ENCODE measurements around the gene HS3ST5.

Gene HS3ST5

DNA sequence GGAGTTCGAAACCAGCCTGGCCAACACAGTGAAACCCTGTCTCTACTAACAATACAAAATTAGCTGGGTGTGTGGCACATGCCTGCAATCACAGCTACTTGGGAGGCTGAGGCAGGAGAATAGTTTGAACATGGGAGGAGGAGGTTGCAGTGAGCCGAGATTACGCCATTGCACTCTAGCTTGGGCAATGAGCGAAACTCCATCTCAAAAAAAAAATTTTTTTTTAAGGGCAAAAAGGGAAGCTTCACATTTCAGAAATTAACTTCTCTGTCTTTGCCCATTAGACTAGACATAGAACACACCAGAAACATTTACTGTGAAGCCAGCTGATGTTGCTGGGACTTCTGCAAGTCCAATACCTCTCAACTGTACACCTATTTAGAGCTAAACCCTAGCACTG lies 281.1 kb downstream of the HS3ST5 start:
- DNase-seq (ENCODE audit: low read depth): no peak
- no peak overlapping the region for H3K4me3 ChIP-seq (ENCODE audit: control insufficient read depth, low read depth, low read length)
- TF ChIP-seq, protein P1, sequence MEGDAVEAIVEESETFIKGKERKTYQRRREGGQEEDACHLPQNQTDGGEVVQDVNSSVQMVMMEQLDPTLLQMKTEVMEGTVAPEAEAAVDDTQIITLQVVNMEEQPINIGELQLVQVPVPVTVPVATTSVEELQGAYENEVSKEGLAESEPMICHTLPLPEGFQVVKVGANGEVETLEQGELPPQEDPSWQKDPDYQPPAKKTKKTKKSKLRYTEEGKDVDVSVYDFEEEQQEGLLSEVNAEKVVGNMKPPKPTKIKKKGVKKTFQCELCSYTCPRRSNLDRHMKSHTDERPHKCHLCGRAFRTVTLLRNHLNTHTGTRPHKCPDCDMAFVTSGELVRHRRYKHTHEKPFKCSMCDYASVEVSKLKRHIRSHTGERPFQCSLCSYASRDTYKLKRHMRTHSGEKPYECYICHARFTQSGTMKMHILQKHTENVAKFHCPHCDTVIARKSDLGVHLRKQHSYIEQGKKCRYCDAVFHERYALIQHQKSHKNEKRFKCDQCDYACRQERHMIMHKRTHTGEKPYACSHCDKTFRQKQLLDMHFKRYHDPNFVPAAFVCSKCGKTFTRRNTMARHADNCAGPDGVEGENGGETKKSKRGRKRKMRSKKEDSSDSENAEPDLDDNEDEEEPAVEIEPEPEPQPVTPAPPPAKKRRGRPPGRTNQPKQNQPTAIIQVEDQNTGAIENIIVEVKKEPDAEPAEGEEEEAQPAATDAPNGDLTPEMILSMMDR (IDR thresholded peaks at IDR 0.05; ENCODE audit: control insufficient read depth, insufficient read depth, low read depth, low read length, missing control alignments): no peak

DNA sequence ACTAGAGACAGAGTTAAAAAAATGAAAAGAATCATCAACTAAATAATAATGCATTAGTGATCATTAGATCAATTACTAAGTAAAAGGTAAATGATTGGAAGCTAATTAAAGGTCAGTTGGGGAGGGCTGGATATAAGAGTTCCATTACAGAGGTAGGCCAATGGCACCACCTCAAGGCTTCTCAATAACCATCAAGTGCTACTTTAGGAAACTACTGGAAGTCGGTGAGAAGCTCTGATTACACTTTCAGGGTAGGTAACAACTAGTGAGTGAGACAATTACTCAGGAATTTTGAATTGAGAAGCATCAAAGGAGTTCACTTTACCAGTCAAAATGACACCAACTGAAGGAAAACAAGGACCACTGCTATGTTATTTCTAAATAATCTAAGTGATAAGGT lies 281.7 kb downstream of the HS3ST5 start:
- TF ChIP-seq, protein P1 (IDR thresholded peaks at IDR 0.05; ENCODE audit: control insufficient read depth, insufficient read depth, low read depth, low read length, missing control alignments): no peak
- DNase-seq (ENCODE audit: low read depth): no peak
- no peak overlapping the region for H3K4me3 ChIP-seq (ENCODE audit: control insufficient read depth, low read depth, low read length)

DNA sequence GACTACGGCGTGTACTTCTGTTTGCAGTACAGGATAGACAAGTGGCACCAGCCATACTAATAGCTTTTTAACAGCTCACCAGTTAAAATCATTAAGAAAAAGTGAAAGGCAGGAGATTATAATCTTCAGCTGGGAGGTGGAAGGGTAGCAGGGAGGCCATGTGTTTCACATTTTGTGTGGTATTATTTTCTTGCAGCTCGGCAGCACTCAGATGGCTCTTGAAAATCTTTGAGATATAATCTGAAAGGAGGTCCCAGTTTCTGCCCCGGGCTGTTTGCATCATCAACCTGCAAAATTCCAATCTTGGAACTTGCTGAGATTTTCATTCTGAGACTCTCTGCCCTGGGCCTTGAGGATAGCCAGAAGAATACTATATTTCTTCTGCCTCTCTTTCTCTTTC lies 284.4 kb downstream of the HS3ST5 start:
- TF ChIP-seq, protein P1 (IDR thresholded peaks at IDR 0.05; ENCODE audit: control insufficient read depth, insufficient read depth, low read depth, low read length, missing control alignments): no peak
- DNase-seq (ENCODE audit: low read depth): no peak

DNA sequence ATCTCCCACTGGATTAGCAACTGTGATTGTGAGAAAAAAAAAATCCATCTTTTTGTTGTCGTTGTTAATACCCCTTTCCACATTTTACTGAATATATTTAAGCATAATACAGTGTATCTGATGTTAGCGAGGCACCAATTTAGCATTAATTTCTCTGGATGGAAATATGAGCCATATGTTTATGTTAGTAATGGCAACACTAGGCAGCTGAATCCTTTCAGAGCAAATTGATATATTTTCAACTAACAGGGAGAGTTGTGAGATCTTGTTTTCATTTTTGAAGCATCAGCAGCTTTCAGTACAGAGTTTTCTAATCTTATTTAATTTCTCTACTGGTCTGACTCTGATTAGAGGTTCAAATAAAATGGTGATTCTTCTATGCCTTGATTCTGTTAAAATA lies 287.1 kb downstream of the HS3ST5 start:
- TF ChIP-seq, protein P1 (IDR thresholded peaks at IDR 0.05; ENCODE audit: control insufficient read depth, insufficient read depth, low read depth, low read length, missing control alignments): no peak
- no peak for DNase-seq (ENCODE audit: low read depth)
- no peak overlapping the region for H3K4me3 ChIP-seq (ENCODE audit: control insufficient read depth, low read depth, low read length)

More for the DNA sequence above, 284.4 kb downstream of the HS3ST5 start:
- no peak overlapping the region for H3K4me3 ChIP-seq (ENCODE audit: control insufficient read depth, low read depth, low read length)

DNA sequence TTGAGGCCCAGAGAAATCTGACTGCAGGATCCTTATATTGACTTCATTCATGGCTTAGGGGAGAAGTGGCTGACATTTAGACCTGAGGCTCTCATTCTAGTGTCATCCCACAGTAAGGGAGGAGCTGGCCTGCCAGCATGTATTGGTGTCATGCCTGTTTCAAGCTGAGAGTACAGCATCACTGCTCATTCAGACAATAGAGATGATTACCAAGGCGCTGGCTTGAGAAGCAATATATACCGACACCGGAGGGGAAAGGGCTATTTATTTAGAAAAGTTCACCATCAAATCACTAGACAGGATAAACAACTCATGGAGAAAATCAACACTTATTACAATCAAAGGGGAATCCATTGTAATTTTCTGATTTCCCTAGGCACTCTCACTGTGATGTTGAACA lies 287.5 kb downstream of the HS3ST5 start:
- no peak for DNase-seq (ENCODE audit: low read depth)
- no peak overlapping the region for H3K4me3 ChIP-seq (ENCODE audit: control insufficient read depth, low read depth, low read length)
- TF ChIP-seq, protein P1 (IDR thresholded peaks at IDR 0.05; ENCODE audit: control insufficient read depth, insufficient read depth, low read depth, low read length, missing control alignments): no peak

DNA sequence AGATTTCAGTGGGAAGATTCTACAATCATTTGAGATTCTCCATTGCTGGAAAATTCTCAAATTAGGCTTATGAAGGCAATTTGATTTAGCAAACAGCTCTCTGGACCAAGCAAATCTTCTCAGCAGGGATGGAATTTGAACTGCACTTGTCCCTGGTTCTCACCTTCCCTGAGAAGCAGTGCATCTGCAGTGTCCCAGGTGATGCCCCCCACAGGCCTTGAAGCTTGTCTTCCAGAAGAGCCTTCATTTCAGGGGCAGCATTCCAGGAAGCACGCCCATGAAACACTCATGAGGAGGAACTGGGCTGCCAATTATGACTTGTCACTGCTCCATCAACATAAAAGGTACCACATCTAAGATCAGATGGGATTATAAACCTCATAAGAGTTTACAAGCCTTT lies 289.0 kb downstream of the HS3ST5 start:
- DNase-seq (ENCODE audit: low read depth): no peak
- H3K4me3 ChIP-seq (ENCODE audit: control insufficient read depth, low read depth, low read length): no peak overlapping the region
- TF ChIP-seq, protein P1 (IDR thresholded peaks at IDR 0.05; ENCODE audit: control insufficient read depth, insufficient read depth, low read depth, low read length, missing control alignments): no peak

DNA sequence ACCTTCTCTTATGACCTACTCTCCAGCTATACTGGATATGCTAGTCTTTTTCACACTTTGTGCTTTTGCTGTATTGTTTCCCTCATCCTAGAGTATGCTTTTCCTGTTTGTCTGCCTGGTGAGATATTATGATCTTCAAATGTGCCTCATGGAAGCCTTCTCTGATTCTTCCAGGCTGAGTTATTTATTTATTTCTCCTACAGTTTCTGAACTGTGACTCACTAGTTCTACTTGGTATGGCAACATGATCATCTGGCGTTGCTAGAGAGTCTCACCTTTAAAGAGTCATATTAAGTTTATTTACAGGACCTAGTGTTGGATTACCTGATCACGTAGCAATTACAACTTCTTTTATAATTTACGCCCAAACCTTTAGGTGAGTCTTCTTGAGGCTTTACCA lies 290.7 kb downstream of the HS3ST5 start:
- no peak for DNase-seq (ENCODE audit: low read depth)
- TF ChIP-seq, protein P1 (IDR thresholded peaks at IDR 0.05; ENCODE audit: control insufficient read depth, insufficient read depth, low read depth, low read length, missing control alignments): no peak
- no peak overlapping the region for H3K4me3 ChIP-seq (ENCODE audit: control insufficient read depth, low read depth, low read length)

Data from AG09309 (cell line).